Panc1 (cell line): ENCODE measurements around the gene LRRN4CL. TPM values are rescaled to one million over a fixed set of nuclear protein-coding genes. Genes with fewer than 3 reads are reported as not detected.

Source experiments
- ATAC-seq: fragments of 200-7000 bp; cut with Tn5 transposase; 2 replicates; pipeline ENCODE4 v1.9.1; 2020; ENCODE audit warnings: mild to moderate bottlenecking, moderate library complexity
- BruUV-seq: library from RNA; stranded (reverse); fragments of 400-500 nt; replicated peaks from 2 replicates; lab custom pipeline; 2021; lab: Mats Ljungman, UMichigan
- CTCF ChIA-PET: fragments of 300-600 bp; sonication (Branson Sonifier 250); formaldehyde crosslinking; loops from one replicate; lab custom pipeline; 2022; ENCODE audit warnings: antibody characterized with exemption; lab: Charles Lee
- POLR2A ChIA-PET: fragments of 300-600 bp; sonication (Branson Sonifier 250); formaldehyde crosslinking; loops from one replicate; lab custom pipeline; 2022; ENCODE audit warnings: antibody characterized with exemption; lab: Charles Lee
- DNase-seq: peaks from one replicate; pipeline ENCODE4 v3.0.0-alpha.2; 2010; ENCODE audit warnings: low read depth, low spot score
- H3K27ac ChIP-seq: 2 replicates; pipeline ENCODE4 v1.5.1; 2011; ENCODE audit warnings: mild to moderate bottlenecking, low read length, inconsistent platforms
- H3K27me3 ChIP-seq: fragments of 200-500 bp; sonication (Bioruptor generic); 2 replicates; pipeline ENCODE4 v1.6.0; 2014; ENCODE audit warnings: low read length, inconsistent platforms; ENCODE audit not compliant: control insufficient read depth, insufficient read depth
- H3K36me3 ChIP-seq: fragments of 200-500 bp; sonication (Bioruptor generic); 2 replicates; pipeline ENCODE4 v1.5.1; 2014; ENCODE audit warnings: inconsistent platforms, mild to moderate bottlenecking, low read length, moderate library complexity; ENCODE audit not compliant: control insufficient read depth, insufficient read depth
- H3K4me1 ChIP-seq: 2 replicates; pipeline ENCODE4 v1.5.1; 2011; ENCODE audit warnings: inconsistent platforms, mild to moderate bottlenecking, low read length, moderate library complexity; ENCODE audit not compliant: control insufficient read depth, insufficient read depth
- H3K4me3 ChIP-seq, 2 experiments: 2 replicates each; pipeline ENCODE4 v1.5.1; 2011 to 2012; ENCODE audit warnings: low read depth in 2 of 2, low read length in 2 of 2, mild to moderate bottlenecking in 2 of 2, inconsistent platforms in 1 of 2, moderate library complexity in 1 of 2
- H3K9me3 ChIP-seq: fragments of 200-500 bp; sonication (Bioruptor generic); 2 replicates; pipeline ENCODE4 v1.5.1; 2014; ENCODE audit warnings: low read depth, mild to moderate bottlenecking, inconsistent platforms, low read length, moderate library complexity; ENCODE audit not compliant: control insufficient read depth, insufficient read depth
- CTCF ChIP-seq: fragments of 450-650 bp; IDR thresholded peaks from 2 replicates; pipeline ENCODE4 v1.5.1; 2017; ENCODE audit warnings: mild to moderate bottlenecking
- POLR2AphosphoS5 ChIP-seq: IDR thresholded peaks from 2 replicates; pipeline ENCODE4 v1.6.1; 2012; ENCODE audit warnings: mild to moderate bottlenecking, low read depth, low read length, moderate library complexity
- REST ChIP-seq, 2 experiments: IDR thresholded peaks; 2 replicates each; pipeline ENCODE4 v1.6.1; 2011 to 2012; ENCODE audit warnings: low read depth in 2 of 2, control low read depth in 1 of 2, low read length in 1 of 2, mild to moderate bottlenecking in 1 of 2, moderate library complexity in 1 of 2; ENCODE audit not compliant: insufficient read depth in 1 of 2
- SIN3A ChIP-seq: IDR thresholded peaks from 2 replicates; pipeline ENCODE4 v1.6.1; 2012; ENCODE audit warnings: low read depth, mild to moderate bottlenecking, low read length, moderate library complexity, borderline replicate concordance; ENCODE audit not compliant: insufficient read depth
- TCF7L2 ChIP-seq: IDR thresholded peaks from 2 replicates; pipeline ENCODE4 v1.6.1; 2011; ENCODE audit warnings: mild to moderate bottlenecking, low read depth, low read length, inconsistent platforms
- in situ Hi-C: cut with HindIII; loops from 2 replicates; pipeline ENCODE4 v1.10.0; 2016; ENCODE audit warnings: low sequenced_read_pairs, low pct_unique_long_range_greater_than_20kb
- intact Hi-C: fragments of 100-400 bp; cut with micrococcal nuclease; formaldehyde crosslinking; loops from one replicate; pipeline ENCODE4 v1.10.0; 2022; ENCODE audit not compliant: unreplicated experiment
- total RNA-seq: library from RNA; stranded (reverse); gene quantifications from one replicate; pipeline ENCODE4 v1.2.1, GENCODE V29; 2021; ENCODE audit not compliant: unreplicated experiment

LRRN4CL gene
- total RNA-seq, 1 experiment from 2014 or later = 0.13 TPM

GRCh38 chr11:62645671-62645945, 43.7 kb downstream of the LRRN4CL start:
- Histone ChIP-seq H3K4me3 (peak overlapping the region; percentile 69 to 92), H3K36me3 (no peaks in the 10 kb centered on the region), H3K27me3 (no peaks in the 10 kb centered on the region), H3K9me3 (no peaks in the 10 kb centered on the region), H3K4me1 (peaks cover 21% of the 10 kb centered on the region), H3K27ac (peak overlapping the region; percentile 80)
- intact Hi-C loops = no loop called here
- in situ Hi-C loops = no loop called here
- TSS peak; percentile 72 for BruUV-seq
- no peak for TF ChIP-seq POLR2AphosphoS5
- no peak for TF ChIP-seq CTCF
- TF ChIP-seq REST (IDR thresholded peaks at IDR 0.05; ENCODE audit: insufficient read depth in 1 of 2, low read depth in 2 of 2, low read length in 1 of 2) = no peak
- no peak for TF ChIP-seq SIN3A
- TF ChIP-seq TCF7L2 = no peak
- no peak for ATAC-seq
- ChIA-PET CTCF (no interaction called here), POLR2A (interaction anchor here (0.5 to 0.6 kb wide), 2 partner anchors 23 to 39 kb away, joined by 4 to 13 read pairs; no protein-coding TSS in a partner anchor)
- no peak for DNase-seq

- ChIA-PET CTCF (no interaction called here), POLR2A (no interaction called here)
- TF ChIP-seq TCF7L2 = no peak
- TF ChIP-seq SIN3A = no peak
- TF ChIP-seq REST (IDR thresholded peaks at IDR 0.05; ENCODE audit: insufficient read depth in 1 of 2, low read depth in 2 of 2, low read length in 1 of 2) = no peak
- no peak for TF ChIP-seq CTCF
- TF ChIP-seq POLR2AphosphoS5 = no peak
- no peaks in the 10 kb centered on the region for H3K36me3 ChIP-seq
- H3K27ac ChIP-seq = no peak overlapping the region
- intact Hi-C loops = no loop called here
- no peak overlapping the region for H3K4me3 ChIP-seq
- in situ Hi-C loops = no loop called here
- no TSS peak for BruUV-seq
- ATAC-seq (no peak), DNase-seq (no peak)
- no peaks in the 10 kb centered on the region for H3K27me3 ChIP-seq
- peaks cover 21% of the 10 kb centered on the region for H3K4me1 ChIP-seq
- no peaks in the 10 kb centered on the region for H3K9me3 ChIP-seq
Observed at GRCh38 chr11:62644220-62644619, 45.1 kb downstream of the LRRN4CL start.

Other genes with a start within 250 kb of the LRRN4CL start
- 844 TPM for gene AHNAK, start 142.7 kb downstream of the LRRN4CL start, total RNA-seq
- 1,119 TPM for gene EEF1G, start 115.6 kb downstream of the LRRN4CL start, total RNA-seq
- gene TUT1, start 98.0 kb downstream of the LRRN4CL start, total RNA-seq = 19.9 TPM
- gene MTA2, start 87.7 kb downstream of the LRRN4CL start, total RNA-seq = 163 TPM
- gene EML3, start 76.8 kb downstream of the LRRN4CL start, total RNA-seq = 88.8 TPM
- gene ROM1, start 76.3 kb downstream of the LRRN4CL start, total RNA-seq = 2.7 TPM
- 68.2 TPM for gene B3GAT3, start 67.5 kb downstream of the LRRN4CL start, total RNA-seq
- gene GANAB, start 42.9 kb downstream of the LRRN4CL start, total RNA-seq = 415 TPM
- gene INTS5, start 36.2 kb downstream of the LRRN4CL start, total RNA-seq = 22.0 TPM
- 96.7 TPM for gene C11orf98, start 24.3 kb downstream of the LRRN4CL start, total RNA-seq
- 36.9 TPM for gene CSKMT, start 24.2 kb downstream of the LRRN4CL start, total RNA-seq
- 7.4 TPM for gene UQCC3, start 17.9 kb downstream of the LRRN4CL start, total RNA-seq
- 15.5 TPM for gene LBHD1, start 17.3 kb downstream of the LRRN4CL start, total RNA-seq
- 105 TPM for gene UBXN1, start 10.5 kb downstream of the LRRN4CL start, total RNA-seq
- gene BSCL2, start 17.9 kb upstream of the LRRN4CL start, total RNA-seq = 82.1 TPM
- gene GNG3, start 18.1 kb upstream of the LRRN4CL start, total RNA-seq = not detected
- 47.3 TPM for gene HNRNPUL2, start 37.9 kb upstream of the LRRN4CL start, total RNA-seq
- 39.4 TPM for gene TTC9C, start 39.0 kb upstream of the LRRN4CL start, total RNA-seq
- 12.9 TPM for gene ZBTB3, start 64.6 kb upstream of the LRRN4CL start, total RNA-seq
- 114 TPM for gene POLR2G, start 72.0 kb upstream of the LRRN4CL start, total RNA-seq
- gene TAF6L, start 81.9 kb upstream of the LRRN4CL start, total RNA-seq = 32.6 TPM
- 50.9 TPM for gene TMEM179B, start 97.9 kb upstream of the LRRN4CL start, total RNA-seq
- 20.1 TPM for gene TMEM223, start 102.5 kb upstream of the LRRN4CL start, total RNA-seq
- gene NXF1, start 115.9 kb upstream of the LRRN4CL start, total RNA-seq = 56.7 TPM
- 31.4 TPM for gene STX5, start 142.5 kb upstream of the LRRN4CL start, total RNA-seq
- gene TEX54, start 143.3 kb upstream of the LRRN4CL start, total RNA-seq = not detected
- 62.9 TPM for gene WDR74, start 150.1 kb upstream of the LRRN4CL start, total RNA-seq
- gene SLC3A2, start 191.4 kb upstream of the LRRN4CL start, total RNA-seq = 184 TPM
- not detected for gene CHRM1, start 231.8 kb upstream of the LRRN4CL start, total RNA-seq